HG02943 (cell line): ENCODE results near the gene MS4A6A.
"Not testable (repeated sequence)": the region's sequence is repeated elsewhere in the genome, so short reads cannot be mapped to it uniquely, and the experiment has no call there.

ENCODE experiments used
- ATAC-seq: cut with Tn5 transposase; IDR thresholded peaks from one replicate; pipeline ENCODE4 v1.9.1; 2021; ENCODE audit warnings: mild to moderate bottlenecking, low read depth, moderate library complexity; ENCODE audit not compliant: unreplicated experiment

The MS4A6A gene, protein sequence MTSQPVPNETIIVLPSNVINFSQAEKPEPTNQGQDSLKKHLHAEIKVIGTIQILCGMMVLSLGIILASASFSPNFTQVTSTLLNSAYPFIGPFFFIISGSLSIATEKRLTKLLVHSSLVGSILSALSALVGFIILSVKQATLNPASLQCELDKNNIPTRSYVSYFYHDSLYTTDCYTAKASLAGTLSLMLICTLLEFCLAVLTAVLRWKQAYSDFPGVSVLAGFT

GRCh38 chr11:60182541-60183330, at the start of gene MS4A6A:
Gene MS4A6A (minus strand): TSS chr11:60183083. CDS start chr11:60181727, 1,356 bp downstream.
- no peak for ATAC-seq

GRCh38 chr11:60230681-60231080, 47.8 kb upstream of the MS4A6A start:
- no peak for ATAC-seq

GRCh38 chr11:60222141-60222540, 39.3 kb upstream of the MS4A6A start:
- ATAC-seq: no peak

GRCh38 chr11:60221692-60222091, 38.8 kb upstream of the MS4A6A start:
- no peak for ATAC-seq

DNA sequence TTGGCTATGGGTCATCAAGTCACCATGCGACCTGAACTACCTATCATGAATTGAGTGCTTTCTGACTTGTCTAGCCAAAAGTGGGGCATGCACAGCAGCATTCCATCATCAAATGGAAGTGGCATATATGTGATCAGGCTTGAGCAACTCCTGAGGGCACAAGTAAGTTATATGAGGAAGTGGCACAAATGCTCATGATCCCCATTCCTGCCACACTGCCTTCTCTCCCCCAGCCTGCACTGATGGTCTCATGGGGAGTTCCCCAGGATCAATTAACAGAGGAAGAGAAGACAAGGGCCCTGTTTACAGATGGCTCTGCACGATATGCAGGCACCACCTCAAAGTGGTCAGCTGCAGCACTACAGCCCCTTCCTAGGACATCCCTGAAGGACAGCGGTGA, 38.3 kb upstream of the MS4A6A start:
- ATAC-seq: no peak

DNA sequence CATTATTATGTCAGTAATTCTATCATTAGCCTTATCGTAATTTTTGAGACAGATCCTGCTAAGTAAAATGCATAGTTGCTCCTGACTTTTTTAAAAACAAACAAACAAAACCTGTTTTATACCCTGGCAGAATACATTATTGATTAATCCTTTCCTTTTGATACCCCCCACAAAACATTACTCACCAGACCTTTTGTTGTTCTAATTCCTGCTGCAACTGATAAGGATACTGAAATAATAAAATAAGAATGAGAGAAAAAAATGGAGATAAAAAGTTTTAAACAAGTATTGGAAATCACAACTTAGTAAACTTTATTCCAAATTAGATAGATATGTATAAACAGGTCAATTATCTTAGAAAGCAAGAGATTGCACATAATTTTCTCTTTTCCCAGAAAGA, 31.5 kb upstream of the MS4A6A start:
- no peak for ATAC-seq

- no peak for ATAC-seq
These were observed 28.3 kb upstream of the MS4A6A start for GRCh38 chr11:60211206-60211605.

GRCh38 chr11:60209977-60210376, 27.1 kb upstream of the MS4A6A start:
- no peak for ATAC-seq

- no peak for ATAC-seq
These were observed 26.1 kb upstream of the MS4A6A start for GRCh38 chr11:60208951-60209350.

GRCh38 chr11:60208146-60208895, 25.4 kb upstream of the MS4A6A start:
- ATAC-seq: no peak

GRCh38 chr11:60206616-60207015, 23.7 kb upstream of the MS4A6A start:
- ATAC-seq: no peak

- no peak for ATAC-seq
These were observed 22.0 kb upstream of the MS4A6A start for GRCh38 chr11:60204922-60205321.

DNA sequence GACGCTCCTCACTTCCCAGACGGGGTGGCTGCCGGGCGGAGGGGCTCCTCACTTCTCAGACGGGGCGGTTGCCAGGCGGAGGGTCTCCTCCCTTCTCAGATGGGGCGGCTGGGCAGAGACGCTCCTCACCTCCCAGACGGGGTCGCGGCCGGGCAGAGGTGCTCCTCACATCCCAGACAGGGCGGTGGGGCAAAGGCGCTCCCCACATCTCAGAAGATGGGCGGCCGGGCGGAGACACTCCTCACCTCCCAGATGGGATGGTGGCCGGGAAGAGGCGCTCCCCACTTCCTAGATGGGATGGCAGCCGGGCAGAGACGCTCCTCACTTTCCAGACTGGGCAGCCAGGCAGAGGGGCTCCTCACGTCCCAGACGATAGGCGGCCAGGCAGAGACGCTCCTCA, 18.5 kb upstream of the MS4A6A start:
- not testable (repeated sequence) for ATAC-seq

DNA sequence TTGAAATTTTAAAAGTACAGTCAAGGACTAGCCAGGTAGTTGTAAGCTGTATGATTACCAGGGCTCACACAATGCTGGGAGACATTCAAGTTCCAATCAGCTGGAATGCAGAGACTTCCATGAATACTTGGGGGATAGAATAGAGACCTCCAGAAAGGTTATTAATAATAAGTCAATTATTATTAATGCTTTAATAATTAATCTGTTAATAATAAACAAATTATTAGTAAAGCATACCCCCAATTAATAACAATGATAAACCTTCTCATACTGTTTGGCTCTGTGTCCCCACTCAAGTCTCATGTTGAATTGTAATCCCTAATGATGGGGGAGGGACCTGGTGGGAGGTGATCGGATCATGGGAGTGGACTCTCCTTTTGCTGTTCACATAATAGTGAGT, 14.6 kb upstream of the MS4A6A start:
- ATAC-seq: no peak

GRCh38 chr11:60195923-60196368, 13.1 kb upstream of the MS4A6A start:
- ATAC-seq: no peak

GRCh38 chr11:60194511-60194910, 11.6 kb upstream of the MS4A6A start:
- no peak for ATAC-seq

DNA sequence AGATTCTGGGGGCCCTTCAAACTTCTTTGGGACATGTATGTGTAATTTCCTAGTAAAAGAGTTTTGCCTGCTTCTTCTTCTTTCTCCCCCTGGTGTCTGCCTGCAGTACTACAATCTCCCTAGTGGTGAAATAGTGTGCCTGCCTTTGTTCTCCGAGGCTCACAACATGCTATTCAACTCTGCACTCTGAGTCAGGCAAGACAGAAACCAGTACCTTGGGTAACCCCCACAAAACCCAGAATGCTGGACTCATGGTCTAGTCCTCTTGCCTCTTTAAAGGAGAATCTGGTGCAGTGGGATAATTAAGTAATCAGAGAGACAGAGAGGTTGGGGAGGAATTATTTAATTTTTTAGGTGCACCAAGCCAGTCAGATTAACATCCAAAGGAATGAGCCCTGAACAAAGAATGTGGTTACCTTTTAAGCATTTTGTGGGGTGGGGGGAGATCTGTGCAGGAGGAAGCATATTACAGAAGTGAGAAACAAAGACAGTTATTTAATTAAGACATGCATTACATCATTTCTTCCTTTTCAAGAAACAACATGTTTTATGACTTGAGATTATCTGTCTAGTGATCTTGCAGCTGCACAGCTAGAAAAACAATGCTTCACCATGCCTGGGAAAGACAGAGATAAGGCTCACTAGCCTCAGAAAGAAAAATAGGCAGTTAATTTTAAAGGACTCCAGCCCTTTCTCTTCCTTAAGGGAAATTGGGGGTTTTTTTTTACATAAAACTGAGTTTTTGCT, 11.0 kb upstream of the MS4A6A start:
- no peak for ATAC-seq

GRCh38 chr11:60192564-60192963, 9.7 kb upstream of the MS4A6A start:
- not testable (repeated sequence) for ATAC-seq

GRCh38 chr11:60188481-60188880, 5.6 kb upstream of the MS4A6A start:
- ATAC-seq: not testable (repeated sequence)

- ATAC-seq: not testable (repeated sequence)
These were observed 3.2 kb upstream of the MS4A6A start for GRCh38 chr11:60186128-60186527.

GRCh38 chr11:60185512-60185827, 2.6 kb upstream of the MS4A6A start:
- not testable (repeated sequence) for ATAC-seq
